Left renal cortex interstitium (tissue), 4 donors: ENCODE results near the gene ZAP70. TPM values are rescaled to one million over a fixed set of nuclear protein-coding genes. Genes with fewer than 3 reads are reported as not detected.

ENCODE experiments used
- DNase-seq, 4 donors: peaks; one replicate each; pipeline ENCODE4 v3.0.0-alpha.2; 2013; ENCODE audit warnings: low read depth in 4 of 4, low spot score in 2 of 4, missing footprints in 1 of 4
- polyA plus RNA-seq, 4 donors: library from polyadenylated mRNA; unstranded; fragments of 120-200 nt; gene quantifications; one replicate each; pipeline ENCODE4 v1.2.1, GENCODE V29; 2013; ENCODE audit not compliant: insufficient read length in 4 of 4

The ZAP70 gene
- polyA plus RNA-seq, 4 donors: 1.5 to 2.9 (median 2.3) TPM

DNA sequence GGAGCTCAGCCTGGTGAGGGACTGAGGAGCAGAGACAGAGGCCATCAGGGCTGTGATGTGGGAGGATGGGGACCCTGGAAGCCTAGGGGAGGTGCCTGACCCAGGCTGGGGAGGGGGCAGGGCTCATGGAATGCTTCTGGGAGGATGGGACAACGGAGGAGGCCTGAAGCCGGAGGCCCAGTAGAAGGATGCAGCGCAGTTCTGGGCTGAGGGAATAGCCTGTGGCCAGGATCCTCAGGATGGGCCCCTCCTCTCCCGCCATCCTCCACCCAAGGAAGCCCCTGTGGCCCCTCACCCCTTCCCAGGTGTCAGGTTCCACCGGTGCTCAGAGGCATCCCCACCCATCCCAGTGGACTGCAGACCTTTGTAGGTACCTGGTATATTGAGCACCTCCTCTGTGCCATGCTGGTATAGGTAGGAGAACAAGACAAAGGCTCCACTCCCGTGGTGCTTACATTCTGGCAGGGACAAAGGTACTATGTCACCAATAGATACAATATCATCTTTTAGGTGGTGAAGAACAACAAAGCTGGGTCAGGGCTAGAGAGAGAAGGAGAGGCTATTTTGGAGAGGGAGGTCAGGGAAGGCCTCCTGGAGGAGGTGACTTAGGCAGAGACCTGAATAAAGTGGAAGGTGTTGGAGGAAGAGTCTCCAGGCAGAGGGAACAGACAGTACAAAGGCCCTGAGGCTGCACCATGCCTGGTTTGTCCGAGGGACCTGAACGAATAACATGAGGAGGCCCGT, 2.7 kb downstream of the ZAP70 start:
- DNase-seq: no peak

DNA sequence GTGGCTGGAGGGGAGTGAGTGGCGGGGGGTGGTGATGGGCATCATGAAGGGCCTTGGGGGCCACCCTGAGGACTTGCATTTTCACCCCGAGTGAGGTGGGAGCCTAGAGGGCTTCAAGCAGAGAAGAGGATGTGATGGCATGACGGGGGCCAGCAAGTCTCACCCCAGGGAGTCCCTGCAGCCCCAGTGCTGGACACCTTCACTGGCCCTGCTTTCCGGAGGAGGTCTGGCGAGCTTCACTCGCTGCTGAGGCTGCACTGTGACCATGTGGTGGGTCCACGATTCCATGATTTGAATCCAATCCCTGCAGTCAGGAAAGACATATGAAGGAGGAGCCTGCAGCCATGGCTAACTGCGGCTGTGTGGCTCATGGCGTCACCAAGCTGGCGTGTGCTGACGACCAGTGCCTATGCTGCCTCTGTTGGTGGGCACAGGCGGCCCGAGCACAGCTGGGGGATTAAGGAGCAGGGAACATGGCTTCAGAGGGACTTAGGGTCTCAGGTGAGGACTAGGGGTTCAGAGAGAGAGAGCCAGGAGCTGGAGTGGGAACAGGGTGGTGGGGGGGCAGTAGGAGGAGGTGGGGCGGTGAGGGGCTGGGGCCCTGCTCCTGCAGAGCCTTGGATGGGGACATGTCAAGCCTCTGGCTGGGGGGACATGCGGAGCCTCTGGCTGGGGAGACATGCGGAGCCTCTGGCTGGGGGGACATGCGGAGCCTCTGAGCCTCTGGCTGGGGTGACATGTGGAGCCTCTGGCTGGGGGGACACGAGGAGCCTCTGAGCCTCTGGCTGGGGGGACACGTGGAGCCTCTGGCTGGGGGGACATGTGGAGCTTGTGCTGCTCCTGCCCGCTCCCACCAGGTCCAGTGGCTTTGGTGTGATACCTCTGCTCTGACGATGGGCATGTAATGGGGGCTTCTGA, 3.6 kb downstream of the ZAP70 start:
- DNase-seq: no peak

DNA sequence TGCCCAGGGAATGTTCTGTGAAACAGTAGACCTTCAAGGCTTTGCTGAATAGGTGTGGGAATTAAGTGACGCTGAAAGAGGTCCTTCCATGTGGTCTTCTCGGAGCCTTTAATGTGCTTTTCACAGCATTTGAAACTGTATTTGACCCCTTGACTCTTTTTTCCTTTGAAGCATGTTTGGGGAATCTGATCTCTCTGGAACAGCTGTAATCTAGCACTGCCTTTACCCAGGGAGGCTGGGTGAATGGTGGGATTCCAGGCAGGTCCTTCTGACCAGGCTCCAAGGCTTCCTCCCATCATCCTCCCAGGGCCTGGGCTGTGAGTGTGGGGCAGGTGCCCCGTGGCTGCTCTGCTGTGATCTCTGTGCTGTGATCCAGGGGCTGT, 4.2 kb downstream of the ZAP70 start:
- no peak for DNase-seq

DNA sequence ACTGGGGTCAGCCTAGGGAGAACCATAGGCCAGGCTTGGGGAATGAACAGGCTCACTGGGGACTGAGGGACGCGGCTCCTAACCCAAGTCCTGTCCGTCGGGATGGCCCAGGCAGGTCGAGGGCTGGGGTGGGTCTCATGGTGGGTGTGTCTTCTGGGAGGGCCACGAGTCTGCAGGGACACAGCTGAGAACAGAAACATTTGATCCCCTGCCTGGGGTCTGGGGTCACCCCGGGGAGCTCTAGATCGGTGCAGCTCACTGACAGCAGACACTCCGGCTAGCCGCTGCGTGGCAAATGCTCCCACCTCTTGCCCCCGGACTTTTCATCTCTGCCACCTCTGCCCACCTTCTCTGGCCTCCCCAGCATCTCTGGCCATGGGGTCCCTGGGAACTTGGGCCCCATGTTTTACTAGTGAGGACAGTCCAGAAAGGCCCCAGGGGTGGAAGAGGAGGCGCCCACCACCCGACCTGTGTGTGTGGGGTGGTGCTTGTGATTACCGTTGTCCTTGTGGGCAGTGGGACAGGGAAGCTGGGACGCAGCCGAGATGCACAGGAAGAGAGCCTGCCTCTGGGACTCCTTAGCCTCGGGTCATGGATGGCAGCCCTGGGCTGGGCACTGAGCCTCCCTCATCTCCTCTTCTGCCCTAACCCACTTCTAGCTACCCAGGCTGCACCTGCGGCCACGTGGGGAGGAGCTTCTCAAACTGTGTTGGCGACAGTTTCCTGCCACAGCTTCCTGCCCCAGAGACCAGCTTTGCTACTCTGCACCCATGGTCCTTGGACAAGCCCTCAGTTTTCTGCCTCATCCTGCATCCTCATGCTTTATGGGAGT, 4.9 kb downstream of the ZAP70 start:
- no peak for DNase-seq

DNA sequence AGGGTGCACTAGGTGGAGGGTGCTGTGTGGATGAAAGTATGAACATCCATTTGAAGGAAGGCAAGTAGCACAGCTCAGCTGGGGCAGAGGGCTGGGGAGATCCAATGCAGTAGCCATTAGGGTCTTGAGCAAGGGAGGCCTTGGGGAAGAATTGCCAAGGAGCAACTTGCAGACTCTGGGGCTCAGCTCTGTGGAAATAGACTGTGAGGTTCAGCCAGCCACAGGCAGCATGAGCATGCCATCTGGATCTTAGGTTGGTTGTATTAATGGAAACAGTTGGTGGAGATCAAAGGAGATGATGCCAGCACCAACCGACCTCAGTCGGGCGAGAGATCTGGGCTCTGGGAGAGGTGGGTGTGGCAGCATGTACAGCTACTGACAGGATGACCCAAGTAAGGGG, 5.6 kb downstream of the ZAP70 start:
- DNase-seq: no peak

- DNase-seq: no peak
Measured at GRCh38 chr2:97719362-97720155, 6.2 kb downstream of the ZAP70 start.

DNA sequence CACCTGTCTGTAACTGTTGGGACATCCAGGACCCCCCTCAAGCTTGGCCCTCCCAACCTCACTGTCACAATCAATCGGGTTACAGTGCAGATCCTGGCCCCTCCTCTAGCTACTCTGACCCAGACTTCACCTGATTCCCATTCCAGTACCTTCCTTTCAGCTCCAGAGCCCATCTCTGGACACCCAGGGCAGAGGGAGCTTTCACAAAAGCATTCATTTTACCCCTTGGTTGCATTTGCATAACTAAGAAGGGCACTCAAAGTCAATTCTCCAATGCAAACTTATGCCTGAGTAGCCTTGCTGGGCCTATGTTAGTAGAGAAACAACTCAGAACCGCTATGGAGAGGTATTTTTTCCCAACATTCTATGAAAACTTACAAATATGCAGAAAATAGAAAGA, 7.4 kb downstream of the ZAP70 start:
- DNase-seq: no peak

DNA sequence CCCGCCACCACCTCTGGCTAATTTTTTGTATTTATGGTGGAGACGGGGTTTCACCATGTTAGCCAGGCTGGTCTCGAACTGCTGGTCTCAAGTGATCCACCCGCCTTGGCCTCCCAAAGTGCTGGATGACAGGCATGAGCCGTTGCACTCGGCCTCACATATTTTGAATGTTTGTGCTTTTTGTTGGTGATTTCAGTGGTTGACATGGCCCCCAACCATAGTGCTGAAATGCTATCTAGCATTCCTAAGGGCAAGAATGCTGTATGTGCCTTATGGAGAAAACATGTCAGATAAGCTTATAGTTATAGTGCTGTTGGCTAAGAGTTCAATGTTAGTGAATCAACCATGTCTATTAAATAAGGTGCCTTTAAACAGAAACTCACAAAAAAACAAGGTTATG, 8.9 kb downstream of the ZAP70 start:
- no peak for DNase-seq

GRCh38 chr2:97723156-97724072, 10.0 kb downstream of the ZAP70 start:
- DNase-seq: no peak

DNA sequence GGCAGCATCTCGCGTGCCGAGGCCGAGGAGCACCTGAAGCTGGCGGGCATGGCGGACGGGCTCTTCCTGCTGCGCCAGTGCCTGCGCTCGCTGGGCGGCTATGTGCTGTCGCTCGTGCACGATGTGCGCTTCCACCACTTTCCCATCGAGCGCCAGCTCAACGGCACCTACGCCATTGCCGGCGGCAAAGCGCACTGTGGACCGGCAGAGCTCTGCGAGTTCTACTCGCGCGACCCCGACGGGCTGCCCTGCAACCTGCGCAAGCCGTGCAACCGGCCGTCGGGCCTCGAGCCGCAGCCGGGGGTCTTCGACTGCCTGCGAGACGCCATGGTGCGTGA, 10.7 kb downstream of the ZAP70 start:
- DNase-seq: no peak

DNA sequence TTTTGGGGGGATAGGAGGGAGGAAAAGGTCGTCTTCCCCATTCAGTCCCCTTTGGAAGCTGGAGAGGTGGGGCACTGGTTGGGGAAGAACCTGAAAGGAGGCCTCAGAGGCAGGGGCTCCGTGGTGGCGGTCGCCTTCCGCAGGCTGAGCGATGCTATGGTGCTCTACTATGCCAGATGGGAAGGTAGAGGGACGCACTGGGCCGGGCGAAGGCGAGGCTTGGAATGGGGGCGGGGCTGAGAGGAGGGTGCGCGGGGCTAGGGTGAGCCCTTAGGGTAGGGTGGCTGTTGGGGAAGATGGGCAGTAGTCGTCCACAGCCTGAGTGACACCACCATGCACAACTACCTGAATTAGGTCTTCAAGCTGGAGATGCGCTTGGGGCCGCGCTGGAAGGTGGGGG, 11.1 kb downstream of the ZAP70 start:
- no peak for DNase-seq

DNA sequence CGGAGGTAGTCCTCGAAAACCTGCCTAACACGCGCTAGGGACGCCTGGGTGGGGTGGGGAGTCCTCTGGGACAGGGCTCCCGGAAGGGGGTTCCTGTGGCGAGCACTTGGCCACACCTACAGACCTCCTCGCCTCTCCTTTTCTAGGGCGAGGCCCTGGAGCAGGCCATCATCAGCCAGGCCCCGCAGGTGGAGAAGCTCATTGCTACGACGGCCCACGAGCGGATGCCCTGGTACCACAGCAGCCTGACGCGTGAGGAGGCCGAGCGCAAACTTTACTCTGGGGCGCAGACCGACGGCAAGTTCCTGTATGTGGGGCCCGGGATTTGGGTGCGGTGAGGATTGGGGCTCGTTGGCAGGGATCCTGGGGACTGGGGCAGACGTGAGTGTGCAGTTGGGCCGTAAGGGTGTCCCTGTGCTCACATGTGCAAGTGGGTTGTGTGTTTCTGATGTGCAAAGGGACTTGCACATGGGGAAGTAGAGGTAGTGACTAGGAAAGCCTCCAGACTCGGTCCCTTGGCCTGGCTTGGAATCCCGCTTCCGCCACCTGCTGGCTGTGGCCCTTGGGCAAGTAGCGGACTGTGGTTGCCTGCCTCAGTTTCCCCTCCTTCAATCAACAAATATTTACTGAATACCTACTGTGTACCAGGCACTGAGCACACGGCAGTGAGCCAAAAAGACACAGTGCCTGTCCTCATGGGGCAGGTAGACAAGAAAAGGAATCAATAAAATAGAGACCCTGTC, 11.7 kb downstream of the ZAP70 start:
- no peak for DNase-seq

DNA sequence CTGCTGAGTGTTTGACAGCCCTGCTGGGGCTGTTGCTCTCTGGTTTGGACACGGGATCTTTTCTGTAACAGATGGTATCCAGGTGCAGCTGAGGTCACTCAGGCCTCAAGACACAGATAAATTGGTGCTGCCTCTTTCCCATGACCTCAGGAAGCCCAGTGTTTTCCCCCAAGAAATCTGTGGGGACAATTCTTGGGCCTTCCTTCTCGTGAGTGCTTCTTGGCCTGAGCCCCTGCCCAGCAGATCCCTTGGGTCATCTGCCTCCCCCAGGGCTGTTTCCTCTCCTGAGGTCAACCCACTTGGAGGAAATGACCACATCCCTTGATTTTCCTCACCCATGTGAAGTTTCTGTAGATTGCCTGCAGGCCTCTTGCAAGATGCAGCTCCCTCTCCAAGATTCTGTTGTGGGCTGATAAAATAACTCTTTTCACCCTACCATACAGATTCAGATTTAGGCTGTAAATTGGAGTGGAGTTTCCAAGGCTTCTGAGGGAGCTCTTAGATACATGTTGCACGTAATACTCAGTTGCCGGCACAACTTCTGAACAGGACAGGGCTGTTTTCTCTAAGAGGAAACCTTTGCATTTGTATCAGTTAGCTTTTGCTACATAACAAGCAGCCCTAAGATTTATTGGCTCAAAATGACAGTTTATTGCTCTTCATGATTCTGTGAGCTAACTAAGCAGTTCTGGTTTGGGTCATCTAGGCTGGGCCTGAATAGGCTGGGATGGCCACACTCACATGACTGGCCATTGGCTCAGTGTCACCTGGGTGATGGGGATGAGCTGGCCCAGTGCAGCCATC, 13.1 kb downstream of the ZAP70 start:
- no peak for DNase-seq

DNA sequence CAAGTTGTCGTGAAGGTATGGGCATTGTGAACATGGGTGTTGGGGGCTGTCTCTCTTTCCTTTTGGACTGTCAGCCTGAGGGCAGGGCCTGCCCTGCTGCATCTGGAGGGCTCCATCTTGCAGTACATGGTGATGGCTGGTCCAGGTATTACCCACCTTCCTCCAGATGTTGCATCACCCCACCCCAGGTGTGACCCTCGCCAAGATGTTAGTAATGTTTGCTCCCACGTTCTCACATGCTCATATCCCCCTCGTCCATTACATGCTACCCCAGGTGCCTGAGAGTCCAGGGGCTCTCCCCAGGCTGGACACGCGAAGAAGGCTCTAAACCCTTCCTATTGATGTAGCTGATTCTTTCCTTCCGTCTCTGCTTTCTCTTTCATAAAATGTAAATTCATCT, 13.9 kb downstream of the ZAP70 start:
- no peak for DNase-seq

DNA sequence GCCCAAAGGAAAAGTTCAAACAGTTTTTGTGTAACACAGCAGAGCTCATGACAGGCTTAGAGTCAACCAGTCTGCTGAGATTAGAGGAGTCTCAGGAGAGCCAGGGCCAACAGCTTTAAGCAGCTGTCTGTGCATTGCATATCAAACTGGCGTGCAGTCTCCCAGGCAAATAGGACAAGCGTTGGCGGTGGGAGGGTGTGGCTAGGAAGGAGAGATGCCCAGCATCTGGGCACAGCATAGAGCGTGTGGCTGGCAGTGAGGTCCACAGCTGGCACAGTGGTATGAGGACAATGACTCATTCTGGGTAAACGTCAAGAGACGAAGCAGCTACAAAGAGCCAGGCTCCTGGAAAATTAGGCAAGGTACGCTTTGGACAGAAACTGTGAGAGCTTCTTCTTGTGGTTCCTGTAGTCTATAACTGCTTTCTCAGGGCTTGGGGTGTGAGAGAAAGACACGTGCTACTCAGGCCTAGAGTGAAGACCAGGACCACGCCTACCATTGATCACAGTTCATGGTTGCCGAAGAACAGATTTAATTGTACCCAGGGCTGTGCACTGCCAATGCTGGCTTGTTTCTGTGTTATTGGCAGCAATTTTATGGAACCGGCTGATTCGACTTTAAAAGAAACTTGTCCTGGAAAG, 14.8 kb downstream of the ZAP70 start:
- DNase-seq: no peak

- no peak for DNase-seq
Measured at GRCh38 chr2:97730245-97730644, 16.9 kb downstream of the ZAP70 start.

DNA sequence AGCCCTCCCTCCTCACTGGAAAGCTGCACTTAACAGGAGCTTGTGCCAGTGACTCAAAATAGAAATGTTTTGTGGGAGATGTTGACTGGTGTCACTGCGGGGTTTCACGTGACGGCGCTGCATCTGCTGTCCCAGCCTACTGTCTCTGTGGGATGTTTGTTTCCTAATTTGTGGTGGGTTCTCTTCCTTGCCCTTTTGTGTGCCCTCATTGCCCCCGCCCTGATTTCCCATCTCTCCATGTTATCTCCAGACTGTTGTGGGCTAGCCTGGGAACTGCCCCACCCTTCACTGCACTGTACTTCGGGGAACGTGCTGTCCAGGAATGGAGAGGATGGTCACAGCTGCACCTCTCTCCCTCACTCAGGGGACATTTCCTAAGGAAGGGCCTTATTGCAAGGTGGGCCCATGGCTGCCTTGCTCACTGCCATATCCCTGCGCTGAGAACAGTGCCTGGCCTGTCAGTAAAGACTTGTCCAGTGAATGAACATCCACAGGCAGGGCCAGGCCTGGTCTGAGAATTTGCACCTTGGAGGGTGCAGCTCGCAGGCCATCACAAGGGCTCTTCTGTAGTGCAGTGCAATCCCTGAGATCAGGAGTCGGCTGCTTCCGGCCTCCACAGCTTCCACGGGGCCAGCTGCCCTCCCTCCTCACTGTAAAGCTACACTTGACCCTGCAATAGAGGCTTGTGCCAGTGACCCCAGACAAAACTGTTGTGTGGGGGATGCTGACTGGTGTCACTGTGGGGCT, 18.1 kb downstream of the ZAP70 start:
- DNase-seq: no peak
